ENCODE measurements around the gene SLC36A1.

DNA sequence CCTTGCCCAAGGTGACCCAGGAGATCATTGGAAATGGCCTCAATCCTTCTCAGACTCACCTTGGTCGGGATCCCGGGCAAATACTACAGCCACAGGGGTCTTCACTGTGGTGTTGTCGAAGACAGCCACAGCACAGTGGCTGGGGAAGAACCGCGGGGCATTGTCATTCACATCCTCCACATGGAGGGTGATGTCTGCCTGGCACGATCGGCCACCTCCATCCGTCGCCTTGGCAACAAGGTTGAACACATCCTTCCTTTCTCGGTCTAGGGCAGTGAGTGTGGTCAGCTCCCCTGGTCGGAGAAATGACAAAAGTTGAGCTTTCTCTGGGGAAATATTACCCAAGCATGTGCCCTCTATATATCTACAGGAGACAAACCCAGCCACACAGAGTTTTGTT lies 86.9 kb downstream of the SLC36A1 start:
- TF ChIP-seq, protein P1, sequence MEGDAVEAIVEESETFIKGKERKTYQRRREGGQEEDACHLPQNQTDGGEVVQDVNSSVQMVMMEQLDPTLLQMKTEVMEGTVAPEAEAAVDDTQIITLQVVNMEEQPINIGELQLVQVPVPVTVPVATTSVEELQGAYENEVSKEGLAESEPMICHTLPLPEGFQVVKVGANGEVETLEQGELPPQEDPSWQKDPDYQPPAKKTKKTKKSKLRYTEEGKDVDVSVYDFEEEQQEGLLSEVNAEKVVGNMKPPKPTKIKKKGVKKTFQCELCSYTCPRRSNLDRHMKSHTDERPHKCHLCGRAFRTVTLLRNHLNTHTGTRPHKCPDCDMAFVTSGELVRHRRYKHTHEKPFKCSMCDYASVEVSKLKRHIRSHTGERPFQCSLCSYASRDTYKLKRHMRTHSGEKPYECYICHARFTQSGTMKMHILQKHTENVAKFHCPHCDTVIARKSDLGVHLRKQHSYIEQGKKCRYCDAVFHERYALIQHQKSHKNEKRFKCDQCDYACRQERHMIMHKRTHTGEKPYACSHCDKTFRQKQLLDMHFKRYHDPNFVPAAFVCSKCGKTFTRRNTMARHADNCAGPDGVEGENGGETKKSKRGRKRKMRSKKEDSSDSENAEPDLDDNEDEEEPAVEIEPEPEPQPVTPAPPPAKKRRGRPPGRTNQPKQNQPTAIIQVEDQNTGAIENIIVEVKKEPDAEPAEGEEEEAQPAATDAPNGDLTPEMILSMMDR (conservative IDR thresholded peaks at IDR 0.05 in 1 of 2, IDR thresholded peaks at IDR 0.05 in 1 of 2; ENCODE audit: low read depth in 1 of 2, low read length in 2 of 2) = no peak
- TF ChIP-seq EZH2 (IDR thresholded peaks at IDR 0.05; ENCODE audit: low read length, missing control alignments) = no peak

Measured in fibroblast of lung (primary cell).